NK-92 (cell line): Measurements from ENCODE around the gene HEBP2.
"Not testable (repeated sequence)": the region's sequence is repeated elsewhere in the genome, so short reads cannot be mapped to it uniquely, and the experiment has no call there.

Source experiments
- DNase-seq: peaks from one replicate; lab custom pipeline; 2025; ENCODE audit not compliant: unreplicated experiment; lab: John Stamatoyannopoulos, UW

HEBP2 gene

DNA sequence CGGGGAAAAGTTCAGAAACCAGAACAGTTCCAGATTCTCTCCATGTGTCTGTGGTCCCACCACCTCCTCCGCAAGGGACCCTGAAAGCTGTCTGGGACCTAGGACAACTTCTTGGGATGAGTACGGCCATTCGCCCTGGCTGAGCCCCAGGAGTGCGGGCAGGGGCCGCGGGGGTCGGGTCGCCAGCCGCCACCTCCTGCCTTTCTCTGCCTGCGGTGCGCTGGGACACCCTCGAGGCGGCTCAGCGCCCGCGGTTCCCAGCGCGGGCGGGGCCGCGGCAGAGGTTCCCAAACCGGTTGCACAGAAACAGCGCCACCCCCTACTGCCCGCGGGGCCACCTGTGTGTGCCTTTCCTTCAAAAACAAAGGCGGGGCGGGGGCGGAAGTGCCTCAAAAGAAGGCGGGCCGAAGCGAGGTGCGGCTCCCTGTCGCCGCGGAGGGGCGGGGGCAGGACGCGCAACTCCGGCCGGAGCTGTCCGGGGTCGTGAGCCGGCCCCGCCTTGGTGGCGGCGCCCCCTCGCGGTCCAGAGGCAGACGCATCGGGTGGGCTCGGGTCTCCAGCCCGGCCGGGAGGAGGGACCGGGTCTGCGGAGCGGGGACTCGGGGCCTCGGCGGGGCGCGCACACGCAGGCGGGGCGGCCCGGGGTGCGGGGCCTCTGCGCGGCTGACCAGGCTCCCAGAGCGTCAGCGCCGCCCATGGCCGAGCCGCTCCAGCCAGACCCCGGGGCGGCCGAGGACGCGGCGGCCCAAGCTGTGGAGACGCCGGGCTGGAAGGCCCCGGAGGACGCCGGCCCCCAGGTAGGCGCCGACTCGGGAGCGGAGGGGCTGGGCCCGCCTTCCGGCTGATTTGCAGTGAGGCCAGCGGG lies at the start of gene HEBP2:
Gene HEBP2 (plus strand): TSS at position 423 of the 865 bp plus-strand sequence. CDS start 273 bp downstream, at position 696.
- DNase-seq: peak; percentile 27

DNA sequence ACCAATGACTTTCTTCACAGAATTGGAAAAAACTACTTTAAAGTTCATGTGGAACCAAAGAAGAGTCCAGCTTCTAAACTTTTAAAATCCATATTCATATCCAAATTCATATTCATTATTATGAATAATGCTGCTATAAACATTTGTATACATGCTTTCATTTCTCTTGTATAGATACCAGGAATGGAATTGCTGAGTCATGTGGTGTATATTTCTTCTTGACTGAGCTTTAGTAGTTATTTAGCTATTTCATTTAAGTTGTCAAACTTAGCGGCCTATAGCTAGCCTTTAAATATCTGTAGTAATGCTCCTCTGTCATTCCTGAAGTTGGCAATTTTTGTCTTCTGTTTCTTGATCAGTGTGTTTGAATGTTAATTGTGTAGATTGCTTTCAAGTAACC lies 46.1 kb upstream of the HEBP2 start:
- no peak for DNase-seq

DNA sequence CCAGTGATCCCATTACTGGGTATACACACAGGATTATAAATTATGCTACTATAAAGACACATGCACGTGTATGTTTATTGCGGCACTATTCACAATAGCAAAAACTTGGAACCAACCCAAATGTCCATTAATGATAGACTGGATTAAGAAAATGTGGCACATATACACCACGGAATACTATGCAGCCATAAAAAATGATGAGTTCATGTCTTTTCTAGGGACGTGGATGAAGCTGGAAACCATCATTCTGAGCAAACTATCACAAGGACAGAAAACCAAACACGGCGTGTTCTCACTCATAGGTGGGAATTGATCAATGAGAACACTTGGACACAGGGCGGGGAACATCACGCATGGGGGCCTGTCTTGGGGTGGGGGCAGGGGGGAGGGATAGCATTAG lies 35.3 kb upstream of the HEBP2 start:
- DNase-seq: not testable (repeated sequence)

DNA sequence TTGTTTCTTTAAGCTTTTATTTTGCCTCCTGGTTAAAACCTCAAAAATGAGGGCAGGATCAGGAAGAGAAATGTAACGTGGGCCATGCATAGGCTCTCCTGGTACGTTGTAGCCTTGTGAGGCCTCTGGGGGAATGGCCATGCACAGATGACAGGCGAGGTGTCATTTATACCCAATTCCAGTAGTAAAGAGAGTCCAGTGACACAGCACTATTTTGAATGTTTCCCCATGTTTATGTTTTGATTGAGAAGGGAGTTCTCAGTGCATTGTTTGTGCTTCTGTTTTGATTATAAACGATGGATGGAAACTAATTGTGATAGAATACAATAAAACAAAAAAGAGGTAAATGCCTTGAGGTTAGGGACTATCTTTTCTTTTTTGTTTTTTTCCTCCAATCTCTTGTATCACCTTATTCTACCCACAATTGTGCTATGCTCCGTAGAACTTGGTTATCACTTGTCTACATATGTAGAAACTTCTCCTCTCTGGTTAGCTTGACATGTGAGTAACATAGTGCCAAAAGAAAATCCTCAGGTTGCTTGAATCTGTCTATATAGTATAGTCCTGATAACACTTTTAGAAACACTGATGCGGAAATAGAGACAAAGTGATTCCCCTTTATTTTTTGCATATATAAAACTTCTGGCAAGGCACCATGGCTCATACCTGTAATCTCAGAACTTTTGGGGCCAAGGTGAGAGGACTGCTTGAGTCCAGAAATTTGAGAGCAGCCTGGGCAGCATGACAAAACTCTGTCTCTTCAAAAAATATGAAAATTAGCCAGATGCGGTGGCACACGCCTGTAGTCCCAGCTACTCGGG lies 33.2 kb upstream of the HEBP2 start:
- DNase-seq: no peak

DNA sequence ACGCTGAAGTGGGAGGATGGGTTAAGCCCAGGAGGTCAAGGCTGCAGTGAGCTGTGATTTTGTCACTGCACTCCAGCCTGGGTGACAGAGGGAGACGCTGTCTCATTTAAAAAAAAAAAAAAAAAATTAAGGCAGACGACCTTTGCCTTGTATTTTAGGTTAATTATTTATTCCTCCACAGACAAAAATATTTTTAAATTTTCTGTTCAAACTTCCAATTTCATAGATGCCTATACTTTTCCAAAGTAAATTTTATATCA lies 32.6 kb upstream of the HEBP2 start:
- DNase-seq: no peak

GRCh38 chr6:138371720-138372119 lies 32.3 kb upstream of the HEBP2 start:
- DNase-seq: no peak

DNA sequence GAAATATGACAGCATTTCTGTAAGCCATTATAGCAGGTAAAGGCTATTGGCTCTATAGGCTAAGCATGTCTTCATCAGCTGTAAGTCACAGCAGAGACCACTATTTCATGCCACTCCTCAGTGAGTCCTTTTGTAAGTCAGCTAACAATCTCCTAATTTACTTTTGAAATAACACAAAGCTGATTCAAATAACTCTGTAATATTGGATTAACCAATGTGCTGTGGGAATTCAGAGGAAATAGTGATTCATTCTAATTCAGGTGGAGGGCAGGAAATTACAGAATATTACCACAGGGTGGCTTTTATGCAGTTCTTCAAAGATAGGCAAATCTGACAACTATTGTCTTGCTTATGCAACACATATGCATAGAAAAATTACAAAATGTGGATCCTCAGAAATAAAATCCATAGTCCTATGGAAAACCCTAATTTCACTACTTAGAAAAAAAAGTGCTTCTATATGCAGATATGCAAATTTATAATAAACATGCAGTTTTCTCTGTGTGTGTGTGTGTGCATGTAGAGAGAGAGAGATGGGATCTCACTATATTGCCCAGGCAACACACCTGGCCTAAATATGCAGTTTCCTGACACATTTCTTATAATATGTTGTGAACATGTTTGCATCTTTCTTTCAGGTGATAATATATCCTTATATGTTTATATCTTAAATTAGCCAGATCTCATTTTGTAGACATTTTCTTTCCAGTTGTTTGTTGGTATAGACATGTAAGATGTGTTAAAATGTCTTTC lies 31.1 kb upstream of the HEBP2 start:
- DNase-seq: no peak

DNA sequence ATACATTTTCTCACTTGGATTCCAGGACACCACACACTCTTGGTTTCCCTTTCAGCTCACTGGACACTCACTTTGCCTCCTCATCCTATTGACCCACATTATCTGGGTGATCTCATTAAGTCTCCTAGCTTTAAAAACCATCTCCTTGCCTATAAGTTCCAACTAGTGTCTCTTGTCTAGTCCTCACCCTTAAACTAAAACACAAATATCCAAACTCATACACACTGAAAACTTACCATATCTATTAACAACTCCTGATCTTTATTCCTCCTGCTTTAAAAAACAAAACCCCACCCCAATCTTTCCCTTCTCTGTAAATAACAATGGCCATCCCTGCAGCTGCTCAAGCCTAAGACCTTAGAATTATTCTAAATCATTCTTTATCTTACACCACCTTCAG lies 29.8 kb upstream of the HEBP2 start:
- no peak for DNase-seq

GRCh38 chr6:138374815-138375214 lies 29.2 kb upstream of the HEBP2 start:
- no peak for DNase-seq

DNA sequence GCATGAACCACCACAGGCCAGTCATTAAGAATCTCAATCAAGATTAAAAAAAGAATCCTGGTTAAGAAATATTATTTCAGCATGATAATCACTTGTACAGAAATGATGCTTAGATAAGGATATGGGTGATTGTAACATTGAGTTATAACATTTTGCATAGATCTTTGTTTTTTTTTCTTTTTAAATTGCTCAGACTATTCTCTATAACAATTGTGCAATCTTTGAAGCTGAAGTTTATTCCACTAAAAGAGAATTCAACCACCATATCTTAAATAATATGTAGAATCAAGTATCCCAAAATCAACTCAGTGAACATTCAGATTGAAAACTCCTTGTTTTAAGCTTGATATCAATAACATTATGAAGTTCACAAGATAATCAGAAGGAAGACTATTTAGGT lies 27.0 kb upstream of the HEBP2 start:
- DNase-seq: no peak

- DNase-seq: no peak
Observed at GRCh38 chr6:138377844-138378243, 26.2 kb upstream of the HEBP2 start, which contains the start of gene SMIM28. TSS of gene SMIM28 (plus strand) at chr6:138377905. CDS start at chr6:138378073, 168 bp downstream.

- DNase-seq: no peak
Observed at GRCh38 chr6:138378463-138378862, 25.6 kb upstream of the HEBP2 start.

DNA sequence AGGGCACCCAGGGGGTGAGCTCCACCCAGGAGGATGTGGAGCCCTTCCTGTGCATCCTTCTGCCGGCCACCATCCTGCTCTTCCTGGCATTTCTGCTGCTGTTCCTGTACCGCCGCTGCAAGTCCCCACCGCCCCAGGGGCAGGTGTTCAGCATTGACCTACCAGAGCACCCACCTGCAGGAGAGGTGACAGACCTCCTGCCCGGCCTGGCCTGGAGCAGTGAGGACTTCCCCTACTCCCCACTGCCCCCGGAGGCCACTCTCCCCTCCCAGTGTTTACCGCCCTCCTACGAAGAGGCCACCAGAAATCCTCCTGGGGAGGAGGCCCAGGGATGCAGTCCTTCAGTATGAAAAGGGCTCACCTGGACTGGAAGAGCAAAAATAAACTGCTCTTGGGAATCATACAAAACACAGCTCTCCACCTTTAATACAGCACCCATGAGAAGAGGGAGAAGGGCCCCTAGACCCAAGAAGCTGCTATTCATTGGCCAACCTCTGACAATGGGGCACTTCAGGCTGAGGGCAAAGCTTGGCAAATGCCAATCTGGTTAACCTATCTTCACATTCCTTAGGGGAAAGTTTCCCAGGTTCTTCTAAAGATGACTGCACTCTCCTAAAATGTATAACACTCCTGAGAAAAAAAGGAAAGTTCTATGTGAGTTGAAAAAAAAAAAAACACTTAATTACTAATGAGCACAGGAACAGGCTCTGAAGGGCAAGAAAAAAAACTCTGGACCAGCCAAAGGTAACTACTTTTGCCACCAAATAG lies 21.3 kb upstream of the HEBP2 start:
- DNase-seq: no peak

DNA sequence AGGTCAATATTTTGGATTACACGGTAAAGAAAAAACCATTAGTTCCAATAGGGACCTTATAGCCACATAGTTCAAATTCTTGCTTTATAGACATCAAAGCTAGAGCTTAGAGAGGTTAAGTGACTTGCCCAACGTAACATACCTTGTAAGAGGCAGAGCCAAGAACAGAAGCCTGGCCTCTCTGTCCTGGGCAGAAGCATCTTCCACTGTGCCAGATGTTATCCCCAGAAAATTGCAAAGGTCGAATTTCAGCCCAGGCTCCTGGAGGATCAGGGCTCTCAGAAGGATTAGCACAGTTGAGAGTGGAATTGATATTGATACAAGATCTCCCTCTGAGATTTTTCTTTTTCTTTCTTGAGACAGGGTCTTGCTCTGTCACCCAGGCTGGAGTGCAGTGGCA lies 20.2 kb upstream of the HEBP2 start:
- DNase-seq: no peak

DNA sequence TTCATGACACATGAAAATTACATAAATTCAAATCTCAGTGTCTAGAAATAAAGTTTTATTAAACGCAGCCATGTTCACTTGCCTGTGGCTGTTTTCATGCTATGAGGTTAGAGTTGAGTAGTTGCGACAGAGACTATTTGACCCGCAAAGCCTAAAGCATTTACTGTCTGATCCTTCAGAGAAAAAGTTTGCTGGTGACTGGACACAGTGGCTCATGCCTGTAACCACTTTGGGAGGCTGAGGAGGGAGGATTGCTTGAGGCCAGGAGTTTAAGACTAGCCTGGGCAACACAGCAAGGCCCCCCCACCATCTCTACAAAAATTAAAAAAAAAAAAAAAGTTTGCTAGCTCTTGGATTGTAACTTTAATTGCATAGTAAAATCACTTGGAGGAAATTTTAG lies 17.1 kb upstream of the HEBP2 start:
- no peak for DNase-seq

DNA sequence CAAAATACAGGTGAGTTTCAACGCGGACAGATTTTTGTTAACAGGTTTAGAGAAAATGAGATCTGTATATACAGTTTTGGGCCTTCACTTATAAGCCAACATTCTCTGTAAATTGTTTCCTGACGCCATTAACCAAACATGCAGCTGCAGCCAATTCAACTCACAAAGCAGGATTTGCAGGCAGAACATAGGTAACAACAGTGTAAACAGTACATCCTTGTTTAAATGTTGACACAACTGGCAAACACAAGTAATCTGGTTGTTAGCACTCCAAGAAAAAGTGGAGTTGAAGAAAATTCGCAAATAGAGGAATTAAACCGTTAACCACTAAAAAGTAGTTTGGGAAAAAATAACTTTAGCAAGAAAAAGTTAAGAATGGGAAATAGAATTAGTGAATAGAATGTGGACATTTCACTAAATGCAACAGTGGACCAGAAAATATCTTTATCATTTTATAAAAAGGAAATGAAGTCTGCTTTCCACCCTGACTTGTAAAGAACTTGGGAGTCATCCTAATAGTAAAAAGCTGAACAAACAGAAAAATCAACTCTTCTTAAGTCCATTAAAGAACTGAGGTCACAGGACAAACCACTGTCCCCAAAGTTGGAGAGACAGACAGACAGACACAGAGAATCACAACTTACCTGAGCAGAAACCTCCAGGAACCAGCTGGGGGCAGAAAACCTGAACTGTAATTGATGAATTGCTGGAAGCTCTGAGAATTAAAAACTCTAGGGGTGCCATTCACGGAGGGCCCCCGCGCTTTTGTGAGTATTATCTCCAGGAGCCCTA lies 16.2 kb upstream of the HEBP2 start:
- DNase-seq: no peak

- no peak for DNase-seq
Observed at GRCh38 chr6:138389551-138389950, 14.5 kb upstream of the HEBP2 start.

GRCh38 chr6:138393871-138394783 lies 9.9 kb upstream of the HEBP2 start:
- DNase-seq: no peak

DNA sequence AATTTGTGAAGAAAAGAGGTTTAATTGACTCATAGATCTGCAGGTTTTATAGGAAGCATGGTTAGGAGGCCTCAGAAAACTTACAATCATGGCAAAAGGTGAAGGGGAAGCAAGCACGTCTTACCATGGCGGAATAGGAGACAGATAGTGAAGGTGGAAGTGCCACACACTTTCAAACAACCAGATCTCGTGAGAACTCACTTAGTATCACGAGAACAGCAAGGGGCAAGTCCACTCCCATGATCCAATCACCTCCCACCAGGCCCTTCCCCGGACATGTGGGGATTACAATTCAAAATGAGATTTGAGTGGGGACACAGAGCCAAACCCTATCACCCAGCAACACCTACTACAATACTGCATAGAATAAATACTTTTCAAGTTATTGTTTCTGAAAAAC lies 7.3 kb upstream of the HEBP2 start:
- DNase-seq: no peak
